PFSK-1 (cell line): Measurements from ENCODE around the gene KRTAP10-12.

Source experiments
- FOXP2 ChIP-seq: optimal IDR thresholded peaks from 2 replicates; pipeline ENCODE3; 2011; ENCODE audit warnings: borderline replicate concordance, control low read depth, inconsistent platforms; ENCODE audit not compliant: insufficient read depth; ENCODE audit errors: extremely low read length, extremely low read depth
- POLR2AphosphoS5 ChIP-seq: IDR thresholded peaks from 2 replicates; pipeline ENCODE4 v1.6.1; 2012; ENCODE audit warnings: low read depth, mild to moderate bottlenecking, control low read depth, low read length, moderate library complexity
- SIN3A ChIP-seq: IDR thresholded peaks from 2 replicates; pipeline ENCODE4 v1.6.1; 2012; ENCODE audit warnings: mild to moderate bottlenecking, low read length, moderate library complexity, borderline replicate concordance; ENCODE audit not compliant: insufficient read depth
- TAF1 ChIP-seq: IDR thresholded peaks from 2 replicates; pipeline ENCODE4 v1.6.1; 2012; ENCODE audit warnings: low read length, control low read depth, borderline replicate concordance; ENCODE audit not compliant: insufficient read depth
- TF ChIP-seq, protein P1 (sequence below), 2 experiments: IDR thresholded peaks; 2 replicates each; pipeline versions ENCODE4 v1.6.1 to v1.8.0; 2011 to 2012; ENCODE audit warnings: low read depth in 2 of 2, low read length in 2 of 2, control low read depth in 1 of 2, inconsistent platforms in 1 of 2, mild to moderate bottlenecking in 1 of 2, moderate library complexity in 1 of 2; ENCODE audit not compliant: insufficient read depth in 1 of 2

The KRTAP10-12 gene

DNA sequence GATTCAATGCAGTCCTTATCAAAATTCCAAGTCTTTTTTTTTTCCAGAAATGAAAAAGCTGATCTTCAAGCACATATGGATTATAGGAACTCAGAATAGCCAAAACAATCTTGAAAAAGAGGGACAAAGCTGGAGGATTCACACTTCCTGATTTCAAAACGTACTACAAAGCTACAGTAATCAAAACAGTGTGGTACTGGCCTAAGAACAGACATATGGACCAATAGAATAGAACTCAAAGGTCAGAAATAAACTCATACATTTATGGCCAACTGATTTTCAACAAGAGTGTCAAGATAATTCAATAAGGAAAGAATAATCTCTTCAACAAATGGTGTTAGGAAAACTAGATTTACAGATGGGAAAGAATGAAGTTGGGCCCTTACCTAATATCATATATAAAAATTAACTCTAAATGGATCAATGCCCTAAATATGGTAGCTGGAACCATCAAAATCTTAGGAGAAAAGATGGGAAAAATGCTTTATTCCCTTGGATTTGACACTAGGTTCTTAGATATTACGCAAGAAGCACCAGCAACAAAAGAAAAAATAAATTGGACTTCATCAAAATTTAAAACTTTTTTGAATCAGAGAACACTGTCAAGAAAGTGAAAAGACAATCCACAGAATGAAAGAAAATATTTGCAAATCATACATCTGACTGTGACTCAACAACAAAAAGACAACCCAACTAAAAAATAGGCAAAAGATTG, 4.0 kb upstream of the KRTAP10-12 start:
- TF ChIP-seq FOXP2 (no peak), TAF1 (no peak), POLR2AphosphoS5 (no peak), SIN3A (no peak)
- TF ChIP-seq, protein P1, sequence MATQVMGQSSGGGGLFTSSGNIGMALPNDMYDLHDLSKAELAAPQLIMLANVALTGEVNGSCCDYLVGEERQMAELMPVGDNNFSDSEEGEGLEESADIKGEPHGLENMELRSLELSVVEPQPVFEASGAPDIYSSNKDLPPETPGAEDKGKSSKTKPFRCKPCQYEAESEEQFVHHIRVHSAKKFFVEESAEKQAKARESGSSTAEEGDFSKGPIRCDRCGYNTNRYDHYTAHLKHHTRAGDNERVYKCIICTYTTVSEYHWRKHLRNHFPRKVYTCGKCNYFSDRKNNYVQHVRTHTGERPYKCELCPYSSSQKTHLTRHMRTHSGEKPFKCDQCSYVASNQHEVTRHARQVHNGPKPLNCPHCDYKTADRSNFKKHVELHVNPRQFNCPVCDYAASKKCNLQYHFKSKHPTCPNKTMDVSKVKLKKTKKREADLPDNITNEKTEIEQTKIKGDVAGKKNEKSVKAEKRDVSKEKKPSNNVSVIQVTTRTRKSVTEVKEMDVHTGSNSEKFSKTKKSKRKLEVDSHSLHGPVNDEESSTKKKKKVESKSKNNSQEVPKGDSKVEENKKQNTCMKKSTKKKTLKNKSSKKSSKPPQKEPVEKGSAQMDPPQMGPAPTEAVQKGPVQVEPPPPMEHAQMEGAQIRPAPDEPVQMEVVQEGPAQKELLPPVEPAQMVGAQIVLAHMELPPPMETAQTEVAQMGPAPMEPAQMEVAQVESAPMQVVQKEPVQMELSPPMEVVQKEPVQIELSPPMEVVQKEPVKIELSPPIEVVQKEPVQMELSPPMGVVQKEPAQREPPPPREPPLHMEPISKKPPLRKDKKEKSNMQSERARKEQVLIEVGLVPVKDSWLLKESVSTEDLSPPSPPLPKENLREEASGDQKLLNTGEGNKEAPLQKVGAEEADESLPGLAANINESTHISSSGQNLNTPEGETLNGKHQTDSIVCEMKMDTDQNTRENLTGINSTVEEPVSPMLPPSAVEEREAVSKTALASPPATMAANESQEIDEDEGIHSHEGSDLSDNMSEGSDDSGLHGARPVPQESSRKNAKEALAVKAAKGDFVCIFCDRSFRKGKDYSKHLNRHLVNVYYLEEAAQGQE (IDR thresholded peaks at IDR 0.05; ENCODE audit: insufficient read depth in 1 of 2, low read depth in 2 of 2, low read length in 2 of 2): no peak

DNA sequence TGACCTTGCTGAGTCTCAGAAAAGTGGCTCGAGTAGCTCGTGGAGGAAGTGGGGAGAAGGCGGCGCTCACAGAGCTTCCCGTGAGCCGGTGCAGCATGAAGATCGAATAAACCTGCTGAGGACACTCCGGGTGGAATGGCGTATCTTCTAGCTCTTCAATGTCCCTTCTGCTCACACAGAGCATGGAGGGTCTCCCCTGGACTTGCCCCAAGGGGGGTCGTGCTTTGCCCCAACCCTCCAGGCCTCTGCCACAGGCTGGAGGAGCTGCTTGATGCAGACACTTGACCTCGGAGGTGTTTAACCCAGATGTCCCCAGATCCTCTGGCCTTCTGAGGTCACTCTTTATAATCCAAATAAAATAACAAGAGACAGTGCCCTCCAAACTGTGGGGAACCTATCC, 2.2 kb upstream of the KRTAP10-12 start:
- TF ChIP-seq TAF1 (no peak), SIN3A (no peak), POLR2AphosphoS5 (no peak), FOXP2 (no peak)
- TF ChIP-seq, protein P1 (IDR thresholded peaks at IDR 0.05; ENCODE audit: insufficient read depth in 1 of 2, low read depth in 2 of 2, low read length in 2 of 2): no peak

DNA sequence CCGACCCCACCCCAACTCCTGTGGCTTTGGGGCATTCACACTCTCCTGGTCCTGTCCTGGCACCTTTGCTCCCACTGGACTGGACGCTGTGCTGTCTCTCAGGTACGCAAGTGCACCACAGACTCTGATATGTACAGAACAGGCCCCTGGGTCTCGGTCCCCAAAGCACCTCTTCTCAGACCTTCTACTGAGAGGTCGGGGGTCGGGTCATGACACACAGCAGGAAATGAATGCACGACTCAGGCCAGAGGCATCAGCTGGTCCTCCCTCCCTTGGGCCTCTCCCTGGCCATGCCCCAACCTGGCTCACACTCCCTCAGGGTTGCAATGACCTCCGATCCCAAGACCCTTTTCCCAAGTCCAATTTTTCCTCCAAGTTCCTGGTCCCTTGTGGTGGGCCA, 1.8 kb upstream of the KRTAP10-12 start:
- no peak for TF ChIP-seq POLR2AphosphoS5
- no peak for TF ChIP-seq SIN3A
- no peak for TF ChIP-seq FOXP2
- TF ChIP-seq TAF1: no peak

DNA sequence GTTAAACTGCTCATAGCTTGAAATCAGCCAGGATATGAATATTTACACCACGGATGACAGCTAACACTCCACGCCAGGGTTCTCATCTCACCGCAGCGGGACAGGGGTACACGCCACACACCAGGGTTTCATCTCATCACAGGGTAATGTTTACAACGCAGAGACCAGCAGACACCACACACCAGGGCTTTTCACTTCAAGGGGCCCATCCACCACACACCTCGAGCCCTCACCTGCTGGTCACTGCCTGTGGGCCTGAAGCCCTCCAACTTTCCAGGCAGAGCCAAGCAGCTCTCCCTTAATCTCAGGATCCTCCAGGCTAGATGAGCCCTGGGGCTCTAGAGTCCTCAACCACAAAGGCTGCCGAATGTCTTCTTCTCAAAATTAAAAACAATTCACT, 1.3 kb upstream of the KRTAP10-12 start:
- no peak for TF ChIP-seq SIN3A
- TF ChIP-seq TAF1: no peak
- TF ChIP-seq, protein P1 (IDR thresholded peaks at IDR 0.05; ENCODE audit: insufficient read depth in 1 of 2, low read depth in 2 of 2, low read length in 2 of 2): no peak
- TF ChIP-seq POLR2AphosphoS5: no peak
- no peak for TF ChIP-seq FOXP2

DNA sequence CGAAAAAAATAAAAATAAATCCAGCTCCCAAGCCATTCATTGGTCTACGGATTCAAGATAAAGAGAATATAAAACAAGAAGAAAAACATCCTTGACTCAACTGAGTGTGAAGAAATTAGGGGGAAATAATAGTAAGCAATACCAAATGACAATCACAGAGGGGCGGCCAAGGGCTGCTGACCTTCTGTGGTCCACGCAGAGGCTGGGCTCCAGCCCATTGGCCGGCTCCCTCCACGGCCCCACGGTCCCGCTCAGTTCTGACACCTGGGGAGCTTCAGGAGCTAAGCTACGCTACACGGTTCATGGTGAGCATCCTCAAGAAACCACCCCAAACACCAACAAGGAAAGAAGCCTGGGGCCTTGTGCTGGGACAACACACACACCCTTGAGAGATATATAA, 400 bp upstream of the KRTAP10-12 start:
- TF ChIP-seq SIN3A (no peak), POLR2AphosphoS5 (no peak), TAF1 (no peak), FOXP2 (no peak)
- TF ChIP-seq, protein P1 (IDR thresholded peaks at IDR 0.05; ENCODE audit: insufficient read depth in 1 of 2, low read depth in 2 of 2, low read length in 2 of 2): no peak
